GM23338 (cell line): Measurements from ENCODE around the gene ANKRD44. TPM values are rescaled to one million over a fixed set of nuclear protein-coding genes. Genes with fewer than 3 reads are reported as not detected.

Experiments used
- ATAC-seq: fragments of 200-7000 bp; cut with Tn5 transposase; 3 replicates; pipeline ENCODE4 v1.9.1; 2020
- DNase-seq: peaks from one replicate; pipeline ENCODE4 v3.0.0-alpha.2; 2015; ENCODE audit warnings: low spot score
- H2AFZ ChIP-seq: fragments of 200-600 bp; sonication (generic); 2 replicates; pipeline ENCODE4 v1.8.0; 2016; ENCODE audit warnings: antibody characterized with exemption, mild to moderate bottlenecking, moderate library complexity
- H3F3A ChIP-seq: fragments of 200-600 bp; sonication (generic); replicated peaks from 2 replicates; pipeline ENCODE4 v1.8.0; 2017; ENCODE audit warnings: antibody characterized with exemption, mixed run types, low read depth
- H3K27ac ChIP-seq: fragments of 200-600 bp; sonication (generic); 2 replicates; pipeline ENCODE4 v1.6.1; 2016; ENCODE audit warnings: low read depth
- H3K27me3 ChIP-seq: fragments of 200-600 bp; sonication (generic); 2 replicates; pipeline ENCODE4 v1.8.0; 2016; ENCODE audit warnings: mild to moderate bottlenecking, mixed run types, moderate library complexity; ENCODE audit not compliant: insufficient read depth
- H3K36me3 ChIP-seq: fragments of 200-600 bp; sonication (generic); 2 replicates; pipeline ENCODE4 v1.8.0; 2016; ENCODE audit warnings: mild to moderate bottlenecking; ENCODE audit not compliant: insufficient read depth
- H3K4me1 ChIP-seq: fragments of 200-600 bp; sonication (generic); 2 replicates; pipeline ENCODE4 v1.8.0; 2016; ENCODE audit warnings: mild to moderate bottlenecking, moderate library complexity; ENCODE audit not compliant: insufficient read depth
- H3K4me2 ChIP-seq: fragments of 200-600 bp; sonication (generic); 2 replicates; pipeline ENCODE4 v1.7.1; 2017; ENCODE audit warnings: mixed run types
- H3K4me3 ChIP-seq: fragments of 200-600 bp; sonication (generic); 2 replicates; pipeline ENCODE4 v1.6.1; 2016; ENCODE audit warnings: mixed run types
- H3K79me2 ChIP-seq: fragments of 200-600 bp; sonication (generic); replicated peaks from 2 replicates; pipeline ENCODE4 v1.8.0; 2017; ENCODE audit warnings: mild to moderate bottlenecking; ENCODE audit not compliant: insufficient read depth
- H3K9me2 ChIP-seq: fragments of 200-600 bp; sonication (generic); 2 replicates; pipeline ENCODE4 v1.8.0; 2017; ENCODE audit not compliant: insufficient read depth
- H4K20me1 ChIP-seq: fragments of 200-600 bp; sonication (generic); replicated peaks from 2 replicates; pipeline ENCODE4 v1.8.0; 2017; ENCODE audit warnings: mild to moderate bottlenecking; ENCODE audit not compliant: insufficient read depth
- H3K27ac Mint-ChIP-seq: 2 replicates; pipeline ENCODE4 v1.8.0; 2020; ENCODE audit warnings: inconsistent platforms, mild to moderate bottlenecking, moderate library complexity, mixed read lengths
- H3K27me3 Mint-ChIP-seq: 3 replicates; pipeline ENCODE4 v1.8.0; 2022; ENCODE audit warnings: low read depth, mild to moderate bottlenecking, moderate library complexity, mixed read lengths, inconsistent platforms; ENCODE audit not compliant: insufficient read depth, poor library complexity
- H3K36me3 Mint-ChIP-seq: 3 replicates; pipeline ENCODE4 v1.8.0; 2021; ENCODE audit warnings: low read depth, mild to moderate bottlenecking, inconsistent platforms, moderate library complexity, mixed read lengths
- H3K4me1 Mint-ChIP-seq: 3 replicates; pipeline ENCODE4 v1.8.0; 2020; ENCODE audit warnings: mild to moderate bottlenecking, inconsistent platforms, mixed read lengths
- H3K4me3 Mint-ChIP-seq: 3 replicates; pipeline ENCODE4 v1.8.0; 2021; ENCODE audit warnings: moderate library complexity, mild to moderate bottlenecking, inconsistent platforms, mixed read lengths
- H3K9me3 Mint-ChIP-seq: 3 replicates; pipeline ENCODE4 v1.8.0; 2020; ENCODE audit warnings: moderate library complexity, mild to moderate bottlenecking, inconsistent platforms, mixed read lengths
- CREB1 ChIP-seq: fragments of 250-450 bp; sonication (Bioruptor Pico); IDR thresholded peaks from 2 replicates; pipeline ENCODE4 v1.5.0; 2020; ENCODE audit warnings: low read depth, mild to moderate bottlenecking, moderate library complexity
- ETS1 ChIP-seq: IDR thresholded peaks from 2 replicates; pipeline ENCODE4 v1.6.1; 2016; ENCODE audit warnings: antibody characterized with exemption
- EZH2 ChIP-seq: fragments of 200-600 bp; sonication (generic); IDR thresholded peaks from one replicate; pipeline ENCODE4 v1.8.0; 2017; ENCODE audit warnings: antibody characterized with exemption, mild to moderate bottlenecking, low read depth; ENCODE audit not compliant: unreplicated experiment
- EZH2phosphoT487 ChIP-seq: fragments of 200-600 bp; sonication (generic); IDR thresholded peaks from one replicate; pipeline ENCODE4 v1.8.1; 2018; ENCODE audit warnings: antibody characterized with exemption; ENCODE audit not compliant: unreplicated experiment
- JUNB ChIP-seq: IDR thresholded peaks from one replicate; pipeline ENCODE4 v1.6.1; 2016; ENCODE audit warnings: antibody characterized with exemption; ENCODE audit not compliant: unreplicated experiment
- NANOG ChIP-seq: IDR thresholded peaks from 2 replicates; pipeline ENCODE4 v1.6.1; 2016; ENCODE audit warnings: antibody characterized with exemption, borderline replicate concordance
- POLR2AphosphoS5 ChIP-seq: IDR thresholded peaks from 2 replicates; pipeline ENCODE4 v1.6.1; 2016; ENCODE audit warnings: antibody characterized with exemption, low read depth
- REST ChIP-seq: IDR thresholded peaks from one replicate; pipeline ENCODE4 v1.6.1; 2018; ENCODE audit warnings: antibody characterized with exemption; ENCODE audit not compliant: unreplicated experiment
- STAT1 ChIP-seq: IDR thresholded peaks from one replicate; pipeline ENCODE4 v1.6.1; 2016; ENCODE audit warnings: antibody characterized with exemption; ENCODE audit not compliant: unreplicated experiment
- ZNF114 ChIP-seq: fragments of 250-450 bp; sonication (Bioruptor Pico); IDR thresholded peaks from 2 replicates; pipeline ENCODE4 v1.5.0; 2020; ENCODE audit warnings: mild to moderate bottlenecking, moderate library complexity
- ZNF331 ChIP-seq: fragments of 250-450 bp; sonication (Bioruptor Pico); IDR thresholded peaks from 2 replicates; pipeline ENCODE4 v1.5.0; 2020; ENCODE audit warnings: low read depth, mild to moderate bottlenecking, moderate library complexity
- ZNF462 ChIP-seq: fragments of 250-450 bp; sonication (Bioruptor Pico); IDR thresholded peaks from 2 replicates; pipeline ENCODE4 v1.5.0; 2020; ENCODE audit warnings: mild to moderate bottlenecking, moderate library complexity
- polyA plus RNA-seq: library from polyadenylated mRNA; unstranded; fragments of >200 nt; fragmentation: Nextera tagmentation; extraction: Ambion mirVana; gene quantifications from 2 replicates; pipeline ENCODE4 v1.2.1, GENCODE V29; 2016
- total RNA-seq: library from RNA; depleted of rRNA; stranded (reverse); fragments of >200 nt; shearing (Covaris generic); gene quantifications from 2 replicates; pipeline ENCODE4 v1.2.3, GENCODE V29; 2014
- TF ChIP-seq, protein P1 (sequence below), 2 experiments: fragments of 200-600 bp in 1 of 2; sonication (generic) in 1 of 2; conservative IDR thresholded peaks; 2 replicates each; pipeline versions ENCODE4 v1.5.1 to v1.6.1; 2016 to 2017; ENCODE audit warnings: antibody characterized with exemption in 2 of 2, low read depth in 2 of 2, mild to moderate bottlenecking in 2 of 2, moderate library complexity in 1 of 2

ANKRD44 gene
- total and polyA plus RNA-seq, 2 experiments from 2014 or later = 0.44 to 0.56 TPM

DNA sequence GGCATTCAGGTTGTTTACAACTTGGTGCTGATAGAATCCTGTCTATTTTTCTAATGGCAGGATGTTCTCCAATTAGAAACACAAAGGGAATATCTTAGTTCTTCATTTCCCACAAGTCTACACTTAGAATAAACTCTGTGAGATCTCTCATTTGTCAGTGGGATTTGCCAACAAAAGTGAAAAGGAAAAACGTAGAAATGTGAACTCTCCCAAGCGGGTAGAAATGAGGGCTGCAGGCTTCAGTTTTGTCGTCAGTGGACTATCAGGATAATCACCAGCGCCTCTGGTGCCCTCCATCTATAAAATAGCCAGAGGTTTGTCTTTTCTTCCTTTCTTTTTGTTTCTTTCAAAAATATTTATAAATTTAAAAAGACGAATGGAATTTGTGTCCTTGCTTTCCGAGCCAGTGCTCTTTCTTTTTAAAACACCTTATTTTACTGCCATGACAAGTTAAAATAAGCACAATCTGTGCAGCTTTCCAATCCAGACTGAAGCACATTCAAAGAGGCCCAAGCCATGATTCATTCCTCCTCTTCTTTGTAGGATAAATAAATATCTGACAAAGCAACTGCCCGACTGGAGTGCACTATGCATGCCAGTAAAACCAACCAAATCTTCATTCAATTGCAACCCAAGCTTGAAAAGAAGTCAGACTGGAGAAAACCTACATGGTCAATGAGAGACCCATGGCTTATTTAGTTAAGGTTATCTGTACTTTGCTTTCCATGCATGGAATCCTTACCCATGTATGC is 185.8 kb downstream of the ANKRD44 start:
- Histone ChIP-seq H2AFZ (0 out of 2 replicates have a peak overlapping the region, but pooled peaks have one; percentile 34), H3K27me3 (no peaks in the 10 kb centered on the region), H3K27ac (no peak overlapping the region), H3K4me1 (0 out of 2 replicates have a peak, but pooled peaks cover 4% of the 10 kb centered on the region), H3F3A (no peaks in the 10 kb centered on the region), H3K79me2 (no peaks in the 10 kb centered on the region), H3K36me3 (no peaks in the 10 kb centered on the region), H3K9me2 (no peaks in the 10 kb centered on the region), H3K4me3 (no peak overlapping the region), H4K20me1 (no peaks in the 10 kb centered on the region), H3K4me2 (no peak overlapping the region)
- no peak for ATAC-seq
- no peak overlapping the region for H3K27ac Mint-ChIP-seq
- DNase-seq = no peak
- TF ChIP-seq JUNB (no peak), STAT1 (no peak), ZNF331 (no peak), ETS1 (no peak), ZNF462 (CRISPR knock-in tag) (no peak), POLR2AphosphoS5 (no peak), NANOG (no peak), EZH2phosphoT487 (no peak), ZNF114 (no peak), EZH2 (no peak), CREB1 (CRISPR knock-in tag) (no peak), REST (no peak)
- TF ChIP-seq, protein P1, sequence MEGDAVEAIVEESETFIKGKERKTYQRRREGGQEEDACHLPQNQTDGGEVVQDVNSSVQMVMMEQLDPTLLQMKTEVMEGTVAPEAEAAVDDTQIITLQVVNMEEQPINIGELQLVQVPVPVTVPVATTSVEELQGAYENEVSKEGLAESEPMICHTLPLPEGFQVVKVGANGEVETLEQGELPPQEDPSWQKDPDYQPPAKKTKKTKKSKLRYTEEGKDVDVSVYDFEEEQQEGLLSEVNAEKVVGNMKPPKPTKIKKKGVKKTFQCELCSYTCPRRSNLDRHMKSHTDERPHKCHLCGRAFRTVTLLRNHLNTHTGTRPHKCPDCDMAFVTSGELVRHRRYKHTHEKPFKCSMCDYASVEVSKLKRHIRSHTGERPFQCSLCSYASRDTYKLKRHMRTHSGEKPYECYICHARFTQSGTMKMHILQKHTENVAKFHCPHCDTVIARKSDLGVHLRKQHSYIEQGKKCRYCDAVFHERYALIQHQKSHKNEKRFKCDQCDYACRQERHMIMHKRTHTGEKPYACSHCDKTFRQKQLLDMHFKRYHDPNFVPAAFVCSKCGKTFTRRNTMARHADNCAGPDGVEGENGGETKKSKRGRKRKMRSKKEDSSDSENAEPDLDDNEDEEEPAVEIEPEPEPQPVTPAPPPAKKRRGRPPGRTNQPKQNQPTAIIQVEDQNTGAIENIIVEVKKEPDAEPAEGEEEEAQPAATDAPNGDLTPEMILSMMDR (conservative IDR thresholded peaks at IDR 0.05; ENCODE audit: low read depth in 2 of 2) = no peak
- H3K4me3 Mint-ChIP-seq = no peak overlapping the region
- no peaks in the 10 kb centered on the region for H3K9me3 Mint-ChIP-seq
- H3K4me1 Mint-ChIP-seq = peaks cover 6% of the 10 kb centered on the region; the same call in 2 of the 3 replicates
- no peaks in the 10 kb centered on the region for H3K36me3 Mint-ChIP-seq
- H3K27me3 Mint-ChIP-seq = no peaks in the 10 kb centered on the region
